Raji (cell line): ENCODE results near the gene SMCR8.
A peak's percentile ranks its signal among the peaks of the same experiment; 100 is the strongest.

ENCODE experiments used
- POLR2A ChIP-seq: IDR thresholded peaks from 2 replicates; pipeline ENCODE4 v1.6.1; 2011; ENCODE audit warnings: low read depth, low read length, control low read depth; ENCODE audit not compliant: insufficient read depth

SMCR8 gene

GRCh38 chr17:18327556-18327955, 12.5 kb downstream of the SMCR8 start:
- TF ChIP-seq POLR2A: no peak

GRCh38 chr17:18328643-18329204, 13.6 kb downstream of the SMCR8 start:
- no peak for TF ChIP-seq POLR2A

- TF ChIP-seq POLR2A: no peak
Measured at GRCh38 chr17:18331879-18332278, 16.8 kb downstream of the SMCR8 start.

- no peak for TF ChIP-seq POLR2A
Measured at GRCh38 chr17:18332909-18333489, 17.9 kb downstream of the SMCR8 start.

GRCh38 chr17:18339933-18340332, 24.8 kb downstream of the SMCR8 start:
- no peak for TF ChIP-seq POLR2A

- TF ChIP-seq POLR2A: no peak
Measured at GRCh38 chr17:18344021-18344420, 28.9 kb downstream of the SMCR8 start.

- TF ChIP-seq POLR2A: no peak
Measured at GRCh38 chr17:18353541-18353940, 38.4 kb downstream of the SMCR8 start.

- no peak for TF ChIP-seq POLR2A
Measured at GRCh38 chr17:18356624-18357023, 41.5 kb downstream of the SMCR8 start.

GRCh38 chr17:18360518-18360917, 45.4 kb downstream of the SMCR8 start:
- TF ChIP-seq POLR2A: no peak

- no peak for TF ChIP-seq POLR2A
Measured at GRCh38 chr17:18361837-18362697, 47.0 kb downstream of the SMCR8 start.

- no peak for TF ChIP-seq POLR2A
Measured at GRCh38 chr17:18362698-18363100, 47.6 kb downstream of the SMCR8 start.

GRCh38 chr17:18363101-18364049, 48.3 kb downstream of the SMCR8 start, which contains the start of gene SHMT1:
TSS of gene SHMT1 (minus strand) at chr17:18363550. CDS start at chr17:18355981, 7,569 bp downstream.
- peak; percentile 97 for TF ChIP-seq POLR2A

GRCh38 chr17:18364166-18364565, 49.1 kb downstream of the SMCR8 start:
- no peak for TF ChIP-seq POLR2A

GRCh38 chr17:18368946-18369345, 53.9 kb downstream of the SMCR8 start:
- no peak for TF ChIP-seq POLR2A

- TF ChIP-seq POLR2A: no peak
Measured at GRCh38 chr17:18370761-18371160, 55.7 kb downstream of the SMCR8 start.
